ENCODE data around the gene EIPR1. TPM values are rescaled to one million over a fixed set of nuclear protein-coding genes. Genes with fewer than 3 reads are reported as not detected.

Gene EIPR1
- total RNA-seq, 1 experiment from 2014 or later = 40.4 TPM

DNA sequence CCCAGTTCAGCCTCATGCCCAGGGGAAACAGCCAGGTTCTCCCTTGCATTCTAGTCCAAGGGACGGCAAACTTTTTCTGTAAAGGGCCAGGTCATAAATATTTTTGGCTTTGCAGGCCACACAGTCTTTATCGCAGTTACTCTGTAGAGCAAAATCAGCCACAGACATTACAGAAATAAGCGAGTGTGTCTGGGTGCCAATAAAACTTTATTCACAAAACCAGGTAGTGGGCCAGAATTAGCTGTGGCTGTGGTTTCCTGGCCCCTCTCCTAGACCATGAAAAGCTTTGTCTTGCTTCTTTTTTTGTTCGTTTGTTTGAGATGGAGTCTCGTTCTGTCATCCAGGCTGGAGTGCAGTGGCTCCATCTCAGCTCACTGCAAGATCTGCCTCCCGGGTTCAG is 80.1 kb downstream of the EIPR1 start:
- intact Hi-C loops (cut with micrococcal nuclease; ENCODE audit: unreplicated experiment) = no loop called here
- Histone ChIP-seq H3K9me2 (ENCODE audit: insufficient read depth) (no peaks in the 10 kb centered on the region), H3K4me3 (no peak overlapping the region), H3F3A (ENCODE audit: insufficient read depth, low read depth) (no peaks in the 10 kb centered on the region), H3K36me3 (ENCODE audit: low read depth) (no peaks in the 10 kb centered on the region), H3K27me3 (ENCODE audit: insufficient read depth, low read depth) (no peaks in the 10 kb centered on the region), H3K79me2 (ENCODE audit: low read depth) (no peaks in the 10 kb centered on the region), H3K27ac (no peak overlapping the region), H3K4me1 (replicated peaks; ENCODE audit: insufficient read depth) (no peaks in the 10 kb centered on the region), H3K9me3 (ENCODE audit: insufficient read depth, low read depth) (no peaks in the 10 kb centered on the region), H2AFZ (no peak overlapping the region), H3K4me2 (no peak overlapping the region), H4K20me1 (ENCODE audit: insufficient read depth) (peaks cover 16% of the 10 kb centered on the region)
- DNase-seq = no peak
- ChIA-PET CTCF (no interaction called here), POLR2A (ENCODE audit: unreplicated experiment) (interaction anchor here (0.5 kb wide), 1 partner anchor 68 kb away, joined by 8 read pairs; no protein-coding TSS in a partner anchor)
- no TSS peak for BruUV-seq (replicated peaks)
- TF ChIP-seq EZH2 (IDR thresholded peaks at IDR 0.05; ENCODE audit: low read depth) = no peak
- TF ChIP-seq, protein P1, sequence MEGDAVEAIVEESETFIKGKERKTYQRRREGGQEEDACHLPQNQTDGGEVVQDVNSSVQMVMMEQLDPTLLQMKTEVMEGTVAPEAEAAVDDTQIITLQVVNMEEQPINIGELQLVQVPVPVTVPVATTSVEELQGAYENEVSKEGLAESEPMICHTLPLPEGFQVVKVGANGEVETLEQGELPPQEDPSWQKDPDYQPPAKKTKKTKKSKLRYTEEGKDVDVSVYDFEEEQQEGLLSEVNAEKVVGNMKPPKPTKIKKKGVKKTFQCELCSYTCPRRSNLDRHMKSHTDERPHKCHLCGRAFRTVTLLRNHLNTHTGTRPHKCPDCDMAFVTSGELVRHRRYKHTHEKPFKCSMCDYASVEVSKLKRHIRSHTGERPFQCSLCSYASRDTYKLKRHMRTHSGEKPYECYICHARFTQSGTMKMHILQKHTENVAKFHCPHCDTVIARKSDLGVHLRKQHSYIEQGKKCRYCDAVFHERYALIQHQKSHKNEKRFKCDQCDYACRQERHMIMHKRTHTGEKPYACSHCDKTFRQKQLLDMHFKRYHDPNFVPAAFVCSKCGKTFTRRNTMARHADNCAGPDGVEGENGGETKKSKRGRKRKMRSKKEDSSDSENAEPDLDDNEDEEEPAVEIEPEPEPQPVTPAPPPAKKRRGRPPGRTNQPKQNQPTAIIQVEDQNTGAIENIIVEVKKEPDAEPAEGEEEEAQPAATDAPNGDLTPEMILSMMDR (conservative IDR thresholded peaks at IDR 0.05) = no peak

DNA sequence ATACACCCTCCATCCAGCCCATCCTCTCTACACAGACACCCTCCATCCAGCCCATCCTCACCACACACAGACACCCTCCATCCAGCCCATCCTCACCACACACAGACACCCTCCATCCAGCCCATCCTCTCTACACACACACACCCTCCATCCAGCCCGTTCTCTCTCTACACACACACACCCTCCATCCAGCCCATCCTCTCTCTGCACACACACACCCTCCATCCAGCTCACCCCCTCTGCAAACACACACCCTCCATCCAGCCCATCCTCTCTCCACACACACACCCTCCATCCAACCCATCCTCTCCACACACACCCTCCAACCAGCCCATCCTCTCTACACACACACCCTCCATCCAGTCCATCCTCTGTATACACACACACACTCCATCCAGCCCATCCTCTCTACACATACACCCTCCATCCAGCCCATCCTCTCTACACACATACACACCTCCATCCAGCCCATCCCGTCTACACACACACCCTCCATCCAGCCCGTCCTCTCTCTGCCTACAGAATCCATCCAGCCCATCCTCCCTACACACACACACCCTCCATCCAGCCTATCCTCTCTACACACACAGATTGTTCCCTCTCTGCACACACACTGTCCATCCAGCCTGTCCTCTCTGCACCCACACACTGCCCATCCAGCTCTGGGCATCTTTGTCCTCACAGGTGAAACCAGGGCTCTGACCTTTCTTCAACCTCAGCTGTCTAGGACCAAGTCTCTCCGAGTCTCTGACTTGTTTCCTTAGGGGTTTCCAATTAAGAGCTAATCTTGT is 81.2 kb downstream of the EIPR1 start:
- no peaks in the 10 kb centered on the region for H3F3A ChIP-seq (ENCODE audit: insufficient read depth, low read depth)
- H3K4me1 ChIP-seq (replicated peaks; ENCODE audit: insufficient read depth) = no peaks in the 10 kb centered on the region
- no peak overlapping the region for H2AFZ ChIP-seq
- ChIA-PET POLR2A (ENCODE audit: unreplicated experiment) (no interaction called here), CTCF (no interaction called here)
- intact Hi-C loops (cut with micrococcal nuclease; ENCODE audit: unreplicated experiment) = no loop called here
- no peak overlapping the region for H3K27ac ChIP-seq
- no peak overlapping the region for H3K4me2 ChIP-seq
- H3K27me3 ChIP-seq (ENCODE audit: insufficient read depth, low read depth) = no peaks in the 10 kb centered on the region
- no peaks in the 10 kb centered on the region for H3K9me3 ChIP-seq (ENCODE audit: insufficient read depth, low read depth)
- H3K36me3 ChIP-seq (ENCODE audit: low read depth) = no peaks in the 10 kb centered on the region
- TF ChIP-seq, protein P1 (conservative IDR thresholded peaks at IDR 0.05) = no peak
- TF ChIP-seq EZH2 (IDR thresholded peaks at IDR 0.05; ENCODE audit: low read depth) = no peak
- no TSS peak for BruUV-seq (replicated peaks)
- H3K9me2 ChIP-seq (ENCODE audit: insufficient read depth) = no peaks in the 10 kb centered on the region
- H3K79me2 ChIP-seq (ENCODE audit: low read depth) = no peaks in the 10 kb centered on the region
- H3K4me3 ChIP-seq = no peak overlapping the region
- peaks cover 17% of the 10 kb centered on the region for H4K20me1 ChIP-seq (ENCODE audit: insufficient read depth)
- no peak for DNase-seq

DNA sequence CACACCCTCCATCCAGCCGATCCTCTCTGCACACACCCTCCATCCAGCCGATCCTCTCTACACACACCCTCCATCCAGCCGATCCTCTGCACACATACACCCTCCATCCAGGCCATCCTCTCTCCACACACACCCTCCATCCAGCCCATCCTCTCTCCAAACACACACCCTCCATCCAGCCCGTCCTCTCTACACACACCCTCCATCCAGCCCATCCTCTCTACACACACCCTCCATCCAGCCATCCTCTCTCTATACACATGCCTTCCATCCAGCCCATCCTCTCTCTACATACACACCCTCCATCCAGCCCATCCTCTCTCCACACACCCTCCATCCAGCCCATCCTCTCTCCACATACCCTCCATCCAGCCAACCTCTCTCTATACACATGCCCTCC is 83.1 kb downstream of the EIPR1 start:
- Histone ChIP-seq H3F3A (ENCODE audit: insufficient read depth, low read depth) (no peaks in the 10 kb centered on the region), H4K20me1 (ENCODE audit: insufficient read depth) (peaks cover 29% of the 10 kb centered on the region), H3K36me3 (ENCODE audit: low read depth) (no peaks in the 10 kb centered on the region), H3K4me2 (no peak overlapping the region), H3K79me2 (ENCODE audit: low read depth) (no peaks in the 10 kb centered on the region), H3K4me1 (replicated peaks; ENCODE audit: insufficient read depth) (no peaks in the 10 kb centered on the region), H3K27me3 (ENCODE audit: insufficient read depth, low read depth) (no peaks in the 10 kb centered on the region), H3K9me2 (ENCODE audit: insufficient read depth) (no peaks in the 10 kb centered on the region), H3K9me3 (ENCODE audit: insufficient read depth, low read depth) (no peaks in the 10 kb centered on the region), H3K27ac (no peak overlapping the region), H2AFZ (no peak overlapping the region), H3K4me3 (no peak overlapping the region)
- TF ChIP-seq EZH2 (IDR thresholded peaks at IDR 0.05; ENCODE audit: low read depth) = no peak
- TF ChIP-seq, protein P1 (conservative IDR thresholded peaks at IDR 0.05) = no peak
- DNase-seq = no peak
- CTCF ChIA-PET = no interaction called here
- intact Hi-C loops (cut with micrococcal nuclease; ENCODE audit: unreplicated experiment) = no loop called here
- BruUV-seq (replicated peaks) = no TSS peak
- POLR2A ChIA-PET (ENCODE audit: unreplicated experiment) = no interaction called here
